Stimulated activated naive CD8-positive, alpha-beta T cell treated with anti-CD3 and anti-CD28 coated beads, Interleukin-15, Interleukin-2, amounts not matched to agents 100 U/mL and 50 U/mL, for 24 hours (primary cell): ENCODE data around the gene ZWILCH.
"Not testable (repeated sequence)": the region's sequence is repeated elsewhere in the genome, so short reads cannot be mapped to it uniquely, and the experiment has no call there.

ENCODE experiments used
- ATAC-seq: fragments of 150-1000 bp; cut with Tn5 transposase; one replicate; pipeline ENCODE4 v1.10.0; 2021
- DNase-seq: peaks from one replicate; pipeline ENCODE4 v3.0.0; 2021

ZWILCH gene

DNA sequence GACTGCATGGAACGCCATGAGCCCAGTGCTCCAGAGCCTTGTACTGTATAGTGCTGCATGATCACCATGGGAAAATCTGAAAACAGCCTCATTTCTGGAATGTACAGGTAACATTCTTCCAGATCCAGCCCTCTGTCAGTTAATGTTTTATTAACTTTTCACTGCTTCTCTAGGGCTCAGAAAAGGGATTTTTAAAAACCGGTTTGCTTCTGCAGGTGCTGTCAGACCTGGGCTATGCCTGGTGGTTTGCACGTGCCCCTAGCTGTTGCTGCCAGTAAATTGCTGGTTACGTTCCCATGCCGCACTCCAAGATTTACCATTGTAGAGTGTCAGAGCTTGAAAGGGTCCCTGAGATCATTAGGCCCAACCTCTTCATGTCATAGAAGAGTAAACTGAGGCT is 16.6 kb upstream of the ZWILCH start:
- ATAC-seq (no peak), DNase-seq (no peak)

- no peak for ATAC-seq
- no peak for DNase-seq
Observed at GRCh38 chr15:66489179-66489791, 15.8 kb upstream of the ZWILCH start.

- DNase-seq (no peak), ATAC-seq (no peak)
Observed at GRCh38 chr15:66491846-66492245, 13.3 kb upstream of the ZWILCH start.

DNA sequence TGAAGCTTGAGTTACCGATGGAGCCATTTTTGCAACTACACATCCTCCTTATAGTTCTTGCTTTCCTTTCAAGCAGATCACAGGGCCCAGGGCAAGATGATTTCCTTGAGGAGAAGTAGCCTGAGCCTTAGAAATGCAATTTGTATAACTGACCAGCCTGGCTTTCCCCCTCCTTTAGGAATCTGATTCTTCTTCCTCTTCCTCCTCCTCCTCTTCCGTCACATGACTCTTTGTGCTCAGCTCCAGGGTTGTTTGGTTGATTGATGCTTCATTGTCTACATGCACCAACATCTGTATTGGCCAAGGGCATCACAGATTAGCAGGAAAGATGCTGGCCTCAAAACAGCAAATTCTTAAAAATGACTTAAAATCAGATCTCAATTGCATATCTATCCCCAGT is 10.9 kb upstream of the ZWILCH start:
- no peak for ATAC-seq
- DNase-seq = no peak

- DNase-seq (peak; percentile 34), ATAC-seq (peak; percentile 24)
Observed at GRCh38 chr15:66496951-66497501, 8.1 kb upstream of the ZWILCH start.

GRCh38 chr15:66497502-66498455 is 7.3 kb upstream of the ZWILCH start, which contains the start of gene SNAPC5:
SNAPC5 (minus strand) TSS chr15:66497762; CDS start chr15:66497731, 31 bp downstream.
- DNase-seq (peak; percentile 99), ATAC-seq (peak; percentile 92)

GRCh38 chr15:66498501-66499386 is 6.4 kb upstream of the ZWILCH start:
- DNase-seq = no peak
- ATAC-seq = no peak

DNA sequence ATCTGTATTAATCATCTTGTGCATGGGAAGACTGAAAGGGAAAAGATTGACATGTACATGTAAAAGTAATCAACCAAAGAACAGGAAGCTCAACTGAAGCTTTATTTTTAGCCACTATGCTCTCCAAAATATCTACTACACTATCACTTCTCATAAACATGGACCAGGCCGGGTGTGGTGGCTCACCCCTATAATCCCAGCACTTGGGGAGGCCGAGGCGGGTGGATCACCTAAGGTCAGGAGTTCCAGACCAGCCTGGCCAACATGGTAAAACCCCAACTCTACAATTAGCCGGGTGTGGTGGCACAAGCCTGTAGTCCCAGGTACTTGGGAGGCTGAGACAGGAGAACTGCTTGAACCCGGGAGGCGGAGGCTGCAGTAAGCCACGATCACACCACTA is 4.8 kb upstream of the ZWILCH start:
- not testable (repeated sequence) for DNase-seq, ATAC-seq

- DNase-seq (no peak), ATAC-seq (no peak)
Observed at GRCh38 chr15:66502491-66502890, 2.6 kb upstream of the ZWILCH start.

DNA sequence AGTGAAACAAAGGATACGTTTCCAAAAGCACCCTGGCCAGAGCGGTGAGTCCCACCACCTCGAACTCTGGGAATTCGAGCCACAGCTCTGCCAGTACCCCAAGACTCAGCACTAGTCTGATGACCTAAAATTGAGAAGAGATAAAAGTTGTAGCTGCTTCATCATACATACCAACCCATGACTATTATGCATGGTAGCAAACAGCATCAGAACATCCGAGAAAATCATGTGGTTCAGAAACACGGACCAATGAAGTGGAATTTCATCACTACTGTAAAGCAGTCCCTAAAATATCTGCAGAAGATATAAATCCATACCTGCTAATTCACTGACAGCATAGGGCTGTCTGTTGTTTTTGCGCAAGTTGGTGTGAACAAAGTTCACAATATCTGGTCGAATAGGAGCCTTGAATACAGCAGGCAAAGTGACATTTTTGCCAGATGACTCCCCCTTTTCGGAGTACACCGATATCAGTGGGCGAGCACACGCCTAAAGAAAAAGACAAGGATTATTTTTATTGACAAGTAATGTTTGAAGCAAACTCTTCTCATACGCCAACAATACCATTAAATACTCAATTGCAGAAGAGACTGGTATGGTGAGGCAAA is 2.0 kb upstream of the ZWILCH start:
- DNase-seq, ATAC-seq: not testable (repeated sequence)

GRCh38 chr15:66503780-66504562 is 1.2 kb upstream of the ZWILCH start:
- ATAC-seq (no peak), DNase-seq (no peak)

DNA sequence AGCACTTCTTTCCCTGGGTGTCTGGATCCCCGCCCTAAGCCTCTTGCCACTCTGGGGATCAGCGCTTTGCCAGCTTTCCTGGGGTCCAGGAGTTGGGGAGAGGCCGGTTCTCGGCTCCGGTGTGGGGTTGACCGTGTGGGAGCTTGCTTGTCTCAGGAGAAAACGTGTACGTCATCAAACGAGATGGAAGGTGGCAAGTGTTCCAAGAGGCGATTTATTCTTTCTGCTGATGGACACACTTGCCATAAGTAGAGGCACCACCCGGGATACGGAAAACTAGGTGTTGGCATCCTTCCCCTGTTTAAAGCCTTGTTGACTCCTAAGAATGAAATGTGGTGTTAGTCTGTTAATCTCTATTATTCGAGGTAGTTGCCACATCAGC is 295 bp downstream of the ZWILCH start:
- ATAC-seq = no peak
- DNase-seq = no peak

DNA sequence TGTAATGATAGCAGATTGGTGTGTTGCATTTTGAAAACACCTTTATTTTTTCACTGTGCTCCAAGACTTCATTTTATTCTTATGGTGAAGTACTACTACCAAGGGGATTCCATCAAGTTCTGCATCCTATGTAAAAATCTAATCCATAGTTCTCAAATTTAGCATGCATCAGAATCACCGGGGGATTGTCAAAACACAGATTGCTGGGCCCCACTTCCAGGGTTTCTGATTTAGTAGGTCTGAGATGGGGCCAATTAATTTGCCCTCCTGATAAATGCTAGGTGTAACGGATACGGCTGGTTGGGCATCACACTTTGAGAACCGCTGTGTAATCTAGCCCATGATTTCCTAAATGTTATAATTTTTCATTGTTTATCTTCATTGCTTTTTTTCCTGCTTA is 692 bp downstream of the ZWILCH start:
- ATAC-seq (no peak), DNase-seq (no peak)

DNA sequence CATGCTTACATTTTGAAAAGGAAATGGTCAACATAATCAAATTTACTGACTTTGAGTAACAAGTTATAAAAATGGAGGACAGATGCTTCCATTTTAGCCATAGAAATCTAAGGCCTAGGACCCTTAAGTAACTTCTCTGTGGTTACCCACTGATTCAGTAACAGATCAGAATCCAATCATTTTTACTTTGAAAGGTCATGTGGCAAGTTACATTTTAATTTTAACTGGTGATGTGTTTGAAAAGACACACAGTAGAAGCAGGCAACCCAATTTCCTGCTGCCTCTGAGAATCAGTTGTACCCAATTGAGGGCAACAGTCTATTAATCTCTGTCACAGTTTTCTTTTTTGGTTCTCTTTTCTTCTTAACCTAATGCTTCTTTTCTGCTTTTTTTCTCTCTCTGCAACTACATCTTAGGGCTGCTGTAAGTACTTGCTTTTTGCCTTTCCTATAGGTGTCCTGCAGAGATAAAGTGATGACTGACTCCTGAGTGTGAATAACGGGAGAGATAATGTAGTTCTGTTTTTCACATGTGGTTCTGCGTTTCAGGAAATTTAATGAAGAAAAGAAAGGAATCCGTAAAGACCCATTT is 3.3 kb downstream of the ZWILCH start:
- no peak for DNase-seq
- no peak for ATAC-seq

DNA sequence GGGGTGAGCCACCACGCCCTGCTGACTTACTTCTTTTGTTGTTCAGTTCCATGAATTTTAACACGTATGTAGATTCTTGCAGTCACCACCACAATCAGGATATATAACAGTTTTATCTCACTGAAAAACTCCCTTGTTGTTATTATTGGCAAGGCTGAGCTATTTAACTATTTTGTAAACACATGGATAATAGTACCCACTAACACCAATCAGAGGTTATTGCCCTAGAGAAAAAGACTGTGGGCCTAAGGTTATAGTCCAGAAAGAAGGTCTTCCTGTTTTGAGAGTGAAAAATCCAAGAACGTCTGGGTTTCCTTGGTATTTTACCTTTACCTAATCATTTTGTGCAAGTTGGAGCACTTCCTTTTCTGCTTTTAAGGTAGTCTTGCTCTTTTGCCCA is 9.5 kb downstream of the ZWILCH start:
- ATAC-seq = no peak

DNA sequence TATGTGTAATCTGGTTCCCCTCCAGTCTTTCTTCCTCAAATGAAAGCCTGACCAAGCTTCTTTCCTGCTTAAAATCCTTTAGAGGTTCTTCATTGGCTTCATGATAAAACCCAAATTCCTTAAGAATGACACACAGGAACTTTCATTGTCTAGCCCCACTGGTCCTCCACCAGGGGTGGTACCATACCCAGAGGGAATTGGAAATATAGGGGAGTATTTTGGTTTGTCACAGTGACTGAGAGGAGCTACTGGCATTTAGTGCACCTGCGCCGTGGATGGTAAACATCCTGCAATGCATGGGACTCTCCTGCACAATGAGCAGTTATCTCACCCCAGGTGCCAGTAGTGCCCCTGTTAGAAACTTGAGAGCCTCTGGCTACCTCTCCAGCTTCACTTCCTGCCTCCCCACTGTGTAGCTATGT is 10.8 kb downstream of the ZWILCH start:
- no peak for ATAC-seq
- DNase-seq = no peak

More for the DNA sequence above, 9.5 kb downstream of the ZWILCH start:
- no peak for DNase-seq

GRCh38 chr15:66523926-66524325 is 18.8 kb downstream of the ZWILCH start:
- DNase-seq (no peak), ATAC-seq (no peak)

GRCh38 chr15:66524838-66525237 is 19.7 kb downstream of the ZWILCH start:
- no peak for DNase-seq
- ATAC-seq = no peak

GRCh38 chr15:66535056-66535455 is 29.9 kb downstream of the ZWILCH start:
- no peak for DNase-seq
- ATAC-seq = no peak

DNA sequence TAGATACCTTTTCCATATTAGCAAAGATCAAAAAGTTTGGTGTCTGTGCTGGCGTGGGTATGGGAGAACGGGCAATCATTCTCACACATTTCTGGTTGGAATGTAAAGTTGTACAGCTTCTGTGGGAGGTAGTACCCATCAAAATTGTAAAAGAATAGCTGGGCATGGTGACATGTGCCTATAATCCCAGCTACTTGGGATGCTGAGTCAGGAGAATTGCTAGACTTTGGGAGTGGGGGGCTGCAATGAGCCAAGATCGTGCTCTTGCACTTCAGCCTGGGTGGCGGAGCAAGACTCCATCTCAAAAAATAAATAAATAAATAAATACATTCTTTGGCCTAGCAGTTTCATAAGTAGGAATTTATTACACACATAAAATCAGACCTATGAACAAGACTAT is 37.8 kb downstream of the ZWILCH start:
- ATAC-seq (no peak), DNase-seq (no peak)
